ENCODE results near the gene CERK.
A peak's percentile ranks its signal among the peaks of the same experiment; 100 is the strongest.
"Not testable (repeated sequence)": the region's sequence is repeated elsewhere in the genome, so short reads cannot be mapped to it uniquely, and the experiment has no call there.

The CERK gene

DNA sequence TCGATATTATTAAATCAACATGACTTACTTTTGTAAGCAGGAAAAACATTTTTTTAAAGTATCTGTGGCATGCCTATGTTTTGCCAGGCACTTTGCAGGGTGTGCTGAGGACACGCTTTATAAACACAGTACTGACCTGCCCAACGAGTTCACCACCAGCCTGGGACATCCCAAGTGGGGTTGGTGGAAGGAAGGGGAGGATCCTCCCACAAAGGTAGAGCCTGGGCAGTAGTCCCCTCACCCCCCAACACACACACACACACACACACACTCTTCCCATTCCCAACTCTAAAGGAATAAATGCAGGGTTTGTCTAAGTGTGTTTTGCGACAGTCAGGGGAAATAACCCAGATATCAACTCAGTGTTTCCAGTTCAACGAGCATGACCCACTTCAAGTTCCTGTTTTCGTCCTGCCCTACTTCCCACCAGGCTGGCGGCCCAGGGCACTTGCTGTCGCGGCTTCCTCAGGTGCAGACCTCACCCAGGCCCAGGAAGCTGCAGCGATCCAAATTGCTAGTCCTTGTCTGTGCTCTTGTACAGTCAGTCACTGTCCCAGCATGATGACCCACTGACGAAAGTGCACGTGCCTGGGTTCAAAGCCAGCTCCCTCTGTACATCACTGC is 3.1 kb downstream of the CERK start:
- H3K4me3 ChIP-seq (ENCODE audit: low read depth, low read length): peak overlapping the region; percentile 3
- DNase-seq (ENCODE audit: low read depth): peak; percentile 63
- TF ChIP-seq, protein P1, sequence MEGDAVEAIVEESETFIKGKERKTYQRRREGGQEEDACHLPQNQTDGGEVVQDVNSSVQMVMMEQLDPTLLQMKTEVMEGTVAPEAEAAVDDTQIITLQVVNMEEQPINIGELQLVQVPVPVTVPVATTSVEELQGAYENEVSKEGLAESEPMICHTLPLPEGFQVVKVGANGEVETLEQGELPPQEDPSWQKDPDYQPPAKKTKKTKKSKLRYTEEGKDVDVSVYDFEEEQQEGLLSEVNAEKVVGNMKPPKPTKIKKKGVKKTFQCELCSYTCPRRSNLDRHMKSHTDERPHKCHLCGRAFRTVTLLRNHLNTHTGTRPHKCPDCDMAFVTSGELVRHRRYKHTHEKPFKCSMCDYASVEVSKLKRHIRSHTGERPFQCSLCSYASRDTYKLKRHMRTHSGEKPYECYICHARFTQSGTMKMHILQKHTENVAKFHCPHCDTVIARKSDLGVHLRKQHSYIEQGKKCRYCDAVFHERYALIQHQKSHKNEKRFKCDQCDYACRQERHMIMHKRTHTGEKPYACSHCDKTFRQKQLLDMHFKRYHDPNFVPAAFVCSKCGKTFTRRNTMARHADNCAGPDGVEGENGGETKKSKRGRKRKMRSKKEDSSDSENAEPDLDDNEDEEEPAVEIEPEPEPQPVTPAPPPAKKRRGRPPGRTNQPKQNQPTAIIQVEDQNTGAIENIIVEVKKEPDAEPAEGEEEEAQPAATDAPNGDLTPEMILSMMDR (IDR thresholded peaks at IDR 0.05; ENCODE audit: low read depth, low read length): no peak
- TF ChIP-seq POLR2A (IDR thresholded peaks at IDR 0.05; ENCODE audit: extremely low read depth, insufficient read length) (no peak), MYC (IDR thresholded peaks at IDR 0.05; ENCODE audit: low read depth, low read length) (no peak)
- TF ChIP-seq, protein P2, sequence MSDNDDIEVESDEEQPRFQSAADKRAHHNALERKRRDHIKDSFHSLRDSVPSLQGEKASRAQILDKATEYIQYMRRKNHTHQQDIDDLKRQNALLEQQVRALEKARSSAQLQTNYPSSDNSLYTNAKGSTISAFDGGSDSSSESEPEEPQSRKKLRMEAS (IDR thresholded peaks at IDR 0.05; ENCODE audit: low read depth, low read length): no peak

DNA sequence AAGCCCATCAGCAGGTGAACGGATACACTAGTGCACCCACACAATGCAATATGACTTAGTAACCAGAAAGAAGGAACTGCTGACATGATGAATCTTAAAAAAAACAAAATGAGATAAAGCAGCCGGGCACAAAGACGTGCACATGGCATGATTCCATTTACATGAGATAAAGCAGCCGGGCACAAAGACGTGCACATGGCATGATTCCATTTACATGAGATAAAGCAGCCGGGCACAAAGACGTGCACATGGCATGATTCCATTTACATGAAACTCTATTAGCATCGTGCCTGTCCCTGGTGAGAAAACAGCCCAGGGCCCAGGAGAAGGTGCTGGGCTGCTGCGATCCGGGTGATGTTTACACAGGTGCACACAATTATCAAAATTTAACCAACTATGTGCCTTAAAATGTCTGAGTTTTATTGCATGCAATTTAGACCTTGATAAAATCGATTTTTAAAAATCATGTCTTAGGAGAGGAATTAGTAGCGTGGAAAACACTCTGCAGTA is 3.8 kb downstream of the CERK start:
- not testable (repeated sequence) for DNase-seq (ENCODE audit: low read depth); H3K4me3 ChIP-seq (ENCODE audit: low read depth, low read length)

DNA sequence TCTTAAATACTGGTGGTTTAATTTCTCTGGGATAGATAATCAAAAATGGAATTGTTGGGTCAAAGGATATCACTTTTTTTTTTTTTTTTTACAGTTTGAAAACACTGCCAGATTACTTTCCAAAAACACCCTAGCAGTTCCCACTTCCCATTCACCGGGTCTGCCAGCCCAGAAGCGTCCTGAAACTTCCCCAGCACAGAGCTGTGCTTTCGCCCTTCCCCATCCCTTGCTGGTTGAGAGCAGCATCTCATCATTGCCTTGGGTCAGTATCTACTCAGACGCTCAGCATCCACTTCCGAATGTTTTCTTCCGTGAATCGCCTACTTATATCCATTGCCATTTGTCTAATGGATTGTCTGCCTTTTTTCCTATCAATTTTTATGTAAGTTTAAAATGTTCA is 5.5 kb downstream of the CERK start:
- no peak overlapping the region for H3K4me3 ChIP-seq (ENCODE audit: low read depth, low read length)
- TF ChIP-seq, protein P1 (IDR thresholded peaks at IDR 0.05; ENCODE audit: low read depth, low read length): no peak
- TF ChIP-seq POLR2A (IDR thresholded peaks at IDR 0.05; ENCODE audit: extremely low read depth, insufficient read length): no peak
- TF ChIP-seq, protein P2 (IDR thresholded peaks at IDR 0.05; ENCODE audit: low read depth, low read length): no peak
- TF ChIP-seq MYC (IDR thresholded peaks at IDR 0.05; ENCODE audit: low read depth, low read length): no peak
- no peak for DNase-seq (ENCODE audit: low read depth)

DNA sequence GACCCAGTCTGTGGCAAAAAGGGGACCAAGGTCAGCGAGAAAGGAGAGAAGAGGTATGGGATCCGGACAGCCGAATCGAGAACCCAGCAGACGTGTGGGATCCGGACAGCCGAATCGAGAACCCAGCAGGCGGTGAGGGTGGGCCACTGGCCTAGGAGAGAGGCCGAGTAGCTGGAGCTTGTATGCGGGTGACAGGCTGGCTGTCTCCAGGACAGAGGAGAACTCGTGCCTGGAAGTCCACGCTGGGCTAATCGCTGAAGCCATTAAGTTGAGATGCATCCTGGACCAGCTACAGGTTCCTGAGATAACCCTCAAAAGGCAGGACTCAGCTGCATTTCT is 6.0 kb downstream of the CERK start:
- no peak for DNase-seq (ENCODE audit: low read depth)
- H3K4me3 ChIP-seq (ENCODE audit: low read depth, low read length): no peak overlapping the region
- TF ChIP-seq MYC (IDR thresholded peaks at IDR 0.05; ENCODE audit: low read depth, low read length) (no peak), POLR2A (IDR thresholded peaks at IDR 0.05; ENCODE audit: extremely low read depth, insufficient read length) (no peak)
- TF ChIP-seq, protein P1 (IDR thresholded peaks at IDR 0.05; ENCODE audit: low read depth, low read length): no peak
- TF ChIP-seq, protein P2 (IDR thresholded peaks at IDR 0.05; ENCODE audit: low read depth, low read length): no peak

DNA sequence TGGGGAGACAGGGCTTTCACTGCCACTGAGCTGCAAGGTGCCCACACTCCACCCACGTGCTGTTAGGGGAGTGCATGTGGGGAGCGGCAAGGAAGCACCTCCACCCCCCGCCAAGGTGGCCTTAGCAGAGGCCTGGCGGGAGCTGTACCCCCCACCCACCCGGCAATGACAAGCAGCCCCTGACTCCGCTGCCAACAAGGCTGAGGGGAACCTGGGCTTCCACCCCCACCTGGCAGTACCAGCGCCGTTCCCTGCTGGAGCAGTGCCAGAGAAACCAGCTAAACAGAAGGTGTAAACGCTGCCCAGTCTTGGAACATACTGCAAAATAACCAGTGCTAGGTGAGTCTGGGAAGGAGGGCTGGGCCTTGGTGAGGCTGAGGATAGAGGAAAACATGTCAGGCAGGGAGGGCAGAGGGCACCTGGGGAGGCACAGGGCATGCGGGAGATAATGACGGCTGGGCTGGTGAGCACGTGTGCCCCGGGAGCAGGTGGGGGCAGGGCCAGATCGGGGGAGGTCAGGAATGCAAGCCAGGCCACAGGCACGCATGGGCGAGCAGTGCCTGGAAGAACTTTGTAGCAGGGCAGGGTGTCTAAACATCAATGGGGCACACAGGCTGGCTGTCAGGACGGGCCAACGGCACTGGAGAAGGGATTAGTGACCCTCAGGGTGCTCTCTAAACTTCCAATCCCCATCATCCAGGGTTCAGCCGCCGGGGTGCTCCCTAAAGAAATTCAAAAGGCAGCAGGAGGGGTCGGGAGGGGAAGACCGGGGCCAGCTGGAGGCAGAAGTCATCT is 6.6 kb downstream of the CERK start:
- no peak for TF ChIP-seq POLR2A (IDR thresholded peaks at IDR 0.05; ENCODE audit: extremely low read depth, insufficient read length)
- TF ChIP-seq, protein P2 (IDR thresholded peaks at IDR 0.05; ENCODE audit: low read depth, low read length): no peak
- TF ChIP-seq, protein P1 (IDR thresholded peaks at IDR 0.05; ENCODE audit: low read depth, low read length): no peak
- no peak for TF ChIP-seq MYC (IDR thresholded peaks at IDR 0.05; ENCODE audit: low read depth, low read length)
- no peak overlapping the region for H3K4me3 ChIP-seq (ENCODE audit: low read depth, low read length)
- DNase-seq (ENCODE audit: low read depth): no peak

DNA sequence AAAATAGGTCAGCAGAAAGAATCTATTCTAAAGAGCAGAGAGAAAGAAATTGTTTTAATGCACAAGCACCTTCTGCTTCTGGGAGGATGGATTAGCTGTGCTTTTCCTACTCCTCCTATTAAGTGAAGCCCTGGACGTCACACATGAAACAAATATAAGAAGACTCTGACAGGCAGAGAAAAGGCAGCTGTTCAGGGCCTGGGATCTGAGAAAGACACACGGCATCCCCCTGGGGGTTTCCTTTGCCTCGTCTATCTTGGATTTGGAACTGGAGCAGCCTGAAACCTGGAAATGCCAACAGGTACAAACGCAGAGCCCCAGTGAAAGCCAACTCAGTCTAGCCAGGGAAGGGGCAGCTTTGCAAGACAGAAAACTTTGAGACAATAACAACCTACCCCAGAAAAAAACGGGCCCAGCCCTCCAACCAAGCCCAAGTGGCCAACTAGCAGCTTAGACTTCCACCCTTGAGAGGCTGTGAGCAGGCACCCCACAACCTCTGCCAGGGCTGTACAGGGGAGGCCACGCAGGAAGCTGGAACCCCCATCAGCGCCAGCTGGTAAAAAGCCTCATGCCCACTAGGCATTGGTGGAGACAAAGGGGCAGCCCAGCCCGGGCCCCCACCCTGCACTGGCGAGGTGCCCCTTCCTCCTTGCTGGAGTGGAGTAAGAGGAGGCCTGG is 7.3 kb downstream of the CERK start:
- H3K4me3 ChIP-seq (ENCODE audit: low read depth, low read length): no peak overlapping the region
- TF ChIP-seq POLR2A (IDR thresholded peaks at IDR 0.05; ENCODE audit: extremely low read depth, insufficient read length) (no peak), MYC (IDR thresholded peaks at IDR 0.05; ENCODE audit: low read depth, low read length) (no peak)
- TF ChIP-seq, protein P2 (IDR thresholded peaks at IDR 0.05; ENCODE audit: low read depth, low read length): no peak
- TF ChIP-seq, protein P1 (IDR thresholded peaks at IDR 0.05; ENCODE audit: low read depth, low read length): no peak
- DNase-seq (ENCODE audit: low read depth): no peak

Measured in NB4 (cell line).